HEK293 (cell line): ENCODE results near the gene SIDT2.

Source experiments
- CTCF ChIA-PET: fragments of 350-600 bp; formaldehyde crosslinking; extraction: SDS; loops from one replicate; lab custom pipeline; 2021; ENCODE audit warnings: antibody characterized with exemption; lab: Yijun Ruan, JAX
- POLR2A ChIA-PET: fragments of 300-600 bp; formaldehyde crosslinking; extraction: SDS; loops from one replicate; lab custom pipeline; 2020; ENCODE audit warnings: antibody characterized with exemption, inconsistent platforms; lab: Yijun Ruan, JAX
- H3K27ac ChIP-seq: fragments of 200-500 bp; sonication (Bioruptor generic); 2 replicates; pipeline ENCODE4 v1.5.1; 2014; ENCODE audit warnings: low read depth, low read length, control low read depth, inconsistent platforms; ENCODE audit errors: extremely low read depth
- H3K36me3 ChIP-seq, 2 experiments: fragments of 200-500 bp in 1 of 2; sonication (Bioruptor generic) in 1 of 2; 1 replicate in 1 of 2; 2 replicates in 1 of 2; pipeline ENCODE4 v1.5.1; 2014 to 2017; ENCODE audit warnings: inconsistent platforms in 2 of 2, low read length in 2 of 2; ENCODE audit not compliant: control insufficient read depth in 2 of 2, insufficient read depth in 1 of 2
- H3K4me1 ChIP-seq: fragments of 200-500 bp; sonication (Bioruptor generic); 2 replicates; pipeline ENCODE4 v1.5.1; 2014; ENCODE audit warnings: mild to moderate bottlenecking, low read length, inconsistent platforms; ENCODE audit not compliant: control insufficient read depth, insufficient read depth
- H3K4me3 ChIP-seq: 2 replicates; pipeline ENCODE4 v1.5.1; 2011; ENCODE audit warnings: low read depth, mild to moderate bottlenecking, control low read depth, low read length, moderate library complexity
- H3K9me3 ChIP-seq: fragments of 200-500 bp; sonication (Bioruptor generic); 2 replicates; pipeline ENCODE4 v1.5.1; 2014; ENCODE audit warnings: low read depth, low read length, inconsistent platforms; ENCODE audit not compliant: control insufficient read depth, insufficient read depth
- BCL6B ChIP-seq: fragments of 450-650 bp; formaldehyde crosslinking; IDR thresholded peaks from 2 replicates; pipeline ENCODE4 v1.5.1; 2017; ENCODE audit warnings: missing biosample characterization, missing genetic modification characterization
- EGR2 ChIP-seq: fragments of 450-650 bp; formaldehyde crosslinking; IDR thresholded peaks from 2 replicates; pipeline ENCODE4 v1.5.1; 2016; ENCODE audit warnings: low read depth, missing biosample characterization, missing genetic modification characterization
- OSR2 ChIP-seq: fragments of 450-650 bp; formaldehyde crosslinking; IDR thresholded peaks from 2 replicates; pipeline ENCODE4 v1.5.1; 2016; ENCODE audit warnings: missing biosample characterization, missing genetic modification characterization
- SP7 ChIP-seq: fragments of 450-650 bp; formaldehyde crosslinking; IDR thresholded peaks from 2 replicates; pipeline ENCODE4 v1.5.1; 2016; ENCODE audit warnings: missing biosample characterization, missing genetic modification characterization
- YY1 ChIP-seq: fragments of 450-650 bp; formaldehyde crosslinking; IDR thresholded peaks from 2 replicates; pipeline ENCODE4 v1.5.1; 2018; ENCODE audit warnings: missing biosample characterization, missing genetic modification characterization
- ZBTB48 ChIP-seq: fragments of 450-650 bp; formaldehyde crosslinking; IDR thresholded peaks from 2 replicates; pipeline ENCODE4 v1.5.1; 2016; ENCODE audit warnings: missing biosample characterization, missing genetic modification characterization
- ZEB2 ChIP-seq: fragments of 450-650 bp; formaldehyde crosslinking; IDR thresholded peaks from 2 replicates; pipeline ENCODE4 v1.5.1; 2016; ENCODE audit warnings: missing biosample characterization, missing genetic modification characterization
- ZFP3 ChIP-seq: fragments of 450-650 bp; formaldehyde crosslinking; IDR thresholded peaks from 2 replicates; pipeline ENCODE4 v1.5.1; 2016; ENCODE audit warnings: low read depth, missing biosample characterization, missing genetic modification characterization
- ZNF2 ChIP-seq: fragments of 450-650 bp; formaldehyde crosslinking; IDR thresholded peaks from 2 replicates; pipeline ENCODE4 v1.5.1; 2016; ENCODE audit warnings: missing biosample characterization, missing genetic modification characterization
- ZNF248 ChIP-seq: fragments of 450-650 bp; formaldehyde crosslinking; IDR thresholded peaks from 2 replicates; pipeline ENCODE4 v1.5.1; 2017; ENCODE audit warnings: missing biosample characterization, missing genetic modification characterization
- ZNF26 ChIP-seq: fragments of 450-650 bp; formaldehyde crosslinking; IDR thresholded peaks from 2 replicates; pipeline ENCODE4 v1.5.1; 2016; ENCODE audit warnings: missing biosample characterization, missing genetic modification characterization
- ZNF37A ChIP-seq: fragments of 450-650 bp; IDR thresholded peaks from 2 replicates; pipeline ENCODE4 v1.5.1; 2018; ENCODE audit warnings: missing biosample characterization, missing genetic modification characterization
- ZNF398 ChIP-seq: fragments of 450-650 bp; formaldehyde crosslinking; IDR thresholded peaks from 2 replicates; pipeline ENCODE4 v1.5.1; 2017; ENCODE audit warnings: missing biosample characterization, missing genetic modification characterization
- ZNF423 ChIP-seq: fragments of 450-650 bp; formaldehyde crosslinking; IDR thresholded peaks from 2 replicates; pipeline ENCODE4 v1.5.1; 2016; ENCODE audit warnings: missing biosample characterization, missing genetic modification characterization
- ZNF426 ChIP-seq: fragments of 450-650 bp; formaldehyde crosslinking; IDR thresholded peaks from 2 replicates; pipeline ENCODE4 v1.5.1; 2017; ENCODE audit warnings: missing biosample characterization, missing genetic modification characterization, mild to moderate bottlenecking, inconsistent platforms, moderate library complexity
- ZNF510 ChIP-seq: fragments of 450-650 bp; formaldehyde crosslinking; IDR thresholded peaks from 2 replicates; pipeline ENCODE4 v1.5.1; 2018; ENCODE audit warnings: mild to moderate bottlenecking, missing genetic modification characterization, missing biosample characterization; ENCODE audit not compliant: insufficient replicate concordance
- ZNF548 ChIP-seq: fragments of 450-650 bp; formaldehyde crosslinking; IDR thresholded peaks from 2 replicates; pipeline ENCODE4 v1.5.1; 2016; ENCODE audit warnings: missing biosample characterization, missing genetic modification characterization
- ZNF626 ChIP-seq: fragments of 450-650 bp; sonication (Bioruptor Pico); formaldehyde crosslinking; IDR thresholded peaks from 2 replicates; pipeline ENCODE4 v1.5.1; 2018; ENCODE audit warnings: missing biosample characterization, missing genetic modification characterization, inconsistent platforms
- ZNF777 ChIP-seq: fragments of 450-650 bp; formaldehyde crosslinking; IDR thresholded peaks from 2 replicates; pipeline ENCODE4 v1.5.1; 2017; ENCODE audit warnings: missing biosample characterization, missing genetic modification characterization, borderline replicate concordance
- ZNF785 ChIP-seq: fragments of 450-650 bp; formaldehyde crosslinking; IDR thresholded peaks from 2 replicates; pipeline ENCODE4 v1.5.1; 2016; ENCODE audit warnings: missing biosample characterization, missing genetic modification characterization

The SIDT2 gene

DNA sequence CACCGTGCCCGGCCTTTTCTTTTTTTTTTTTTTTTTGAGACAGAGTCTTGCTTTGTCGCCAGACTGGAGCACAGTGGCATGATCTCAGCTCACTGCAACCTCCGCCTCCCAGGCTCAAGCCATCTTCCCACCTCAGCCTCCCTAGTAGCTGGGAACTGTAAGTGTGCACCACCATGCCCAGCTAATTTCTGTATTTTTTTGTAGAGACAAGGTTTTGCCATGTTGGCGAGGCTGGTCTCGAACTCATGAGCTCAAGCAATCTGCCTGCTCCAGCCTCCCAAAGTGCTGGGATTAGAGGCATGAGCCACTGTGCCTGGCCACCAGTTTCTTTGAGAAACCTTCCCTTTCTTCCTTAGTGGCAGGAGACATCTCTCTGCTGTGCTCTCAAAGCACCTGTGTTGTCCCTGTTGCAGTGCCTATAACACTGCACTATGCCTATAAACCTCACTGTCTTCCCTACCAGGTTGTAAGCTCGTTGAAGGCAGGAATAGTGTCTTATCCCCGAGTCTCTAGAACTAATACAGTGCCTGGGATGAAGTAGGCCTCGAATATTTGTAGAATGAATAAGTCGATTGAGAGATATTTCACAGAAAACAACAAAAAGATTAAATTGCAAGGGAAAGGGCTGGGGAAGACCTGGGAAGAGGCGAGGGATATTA lies 34.3 kb downstream of the SIDT2 start:
- Histone ChIP-seq H3K4me3 (no peak overlapping the region), H3K36me3 (peaks cover 0 to 52% of the 10 kb centered on the region in 2 experiments; a peak in 1 of 3 replicates)
- TF ChIP-seq ZBTB48 (tag by site-specific recombination), result no peak
- TF ChIP-seq ZNF248, result no peak
- TF ChIP-seq OSR2 (tag by site-specific recombination), result no peak
- no peak for TF ChIP-seq ZEB2 (tag by site-specific recombination)
- no peak for TF ChIP-seq ZNF777
- TF ChIP-seq ZNF510 (tag by site-specific recombination), result no peak
- TF ChIP-seq ZNF626, result no peak
- no peak for TF ChIP-seq BCL6B (tag by site-specific recombination)
- TF ChIP-seq ZNF426, result no peak
- no peak for TF ChIP-seq YY1 (tag by site-specific recombination)
- TF ChIP-seq ZNF785, result no peak
- TF ChIP-seq SP7 (tag by site-specific recombination), result no peak
- no peak for TF ChIP-seq ZFP3 (tag by site-specific recombination)
- no peak for TF ChIP-seq ZNF548 (tag by site-specific recombination)
- no peak for TF ChIP-seq ZNF423
- TF ChIP-seq ZNF26 (tag by site-specific recombination), result no peak
- no peak for TF ChIP-seq ZNF2 (tag by site-specific recombination)
- TF ChIP-seq, all 188 proteins: peak for 0
- Histone ChIP-seq H3K27ac (no peak overlapping the region), H3K4me1 (no peaks in the 10 kb centered on the region), H3K9me3 (no peaks in the 10 kb centered on the region)
- CTCF ChIA-PET, result interaction anchor here (1.4 kb wide), 1 partner anchor 31 kb away, joined by 4 read pairs; no protein-coding TSS in a partner anchor
- POLR2A ChIA-PET, result interaction anchor here (0.5 to 1.0 kb wide), 2 partner anchors 9 to 33 kb away, joined by 3 to 7 read pairs; no protein-coding TSS in a partner anchor

- H3K4me3 ChIP-seq, result no peak overlapping the region
- ChIA-PET POLR2A (no interaction called here), CTCF (no interaction called here)
- peaks cover 0 to 70% of the 10 kb centered on the region in 2 experiments; a peak in 1 of 3 replicates for H3K36me3 ChIP-seq
- no peaks in the 10 kb centered on the region for H3K4me1 ChIP-seq
- no peak overlapping the region for H3K27ac ChIP-seq
- H3K9me3 ChIP-seq, result no peaks in the 10 kb centered on the region
- TF ChIP-seq ZNF37A (tag by site-specific recombination) (no peak), EGR2 (tag by site-specific recombination) (peak; percentile 59), ZNF398 (tag by site-specific recombination) (no peak)
Observed at GRCh38 chr11:117214404-117215110, 36.0 kb downstream of the SIDT2 start.
